Activated naive CD4-positive, alpha-beta T cell treated with anti-CD3 and anti-CD28 coated beads, Interleukin-2, amount 50 U/mL, for 24 hours (primary cell): ENCODE measurements around the gene UBL4A.

ENCODE experiments used
- H3K27ac Mint-ChIP-seq: one replicate; pipeline ENCODE4 v1.8.0; 2021; ENCODE audit warnings: mild to moderate bottlenecking, mixed read lengths
- H3K27me3 Mint-ChIP-seq: one replicate; pipeline ENCODE4 v1.8.0; 2021; ENCODE audit warnings: mixed read lengths
- H3K36me3 Mint-ChIP-seq: one replicate; pipeline ENCODE4 v1.8.0; 2021; ENCODE audit warnings: mixed read lengths
- H3K4me1 Mint-ChIP-seq: one replicate; pipeline ENCODE4 v1.8.0; 2021; ENCODE audit warnings: mixed read lengths
- H3K4me3 Mint-ChIP-seq: one replicate; pipeline ENCODE4 v1.8.0; 2021; ENCODE audit warnings: mild to moderate bottlenecking, mixed read lengths
- H3K9me3 Mint-ChIP-seq: one replicate; pipeline ENCODE4 v1.8.0; 2021; ENCODE audit warnings: mixed read lengths

UBL4A gene

GRCh38 chrX:154486396-154487207, at the start of gene UBL4A:
Gene UBL4A (minus strand): TSS chrX:154486615. CDS start chrX:154486584, 31 bp downstream.
- Mint-ChIP-seq H3K9me3 (no peaks in the 10 kb centered on the region), H3K36me3 (no peaks in the 10 kb centered on the region), H3K27ac (peak within 1 kb of the TSS; percentile 12), H3K4me1 (peaks cover 25% of the 10 kb centered on the region), H3K27me3 (no peaks in the 10 kb centered on the region), H3K4me3 (peak within 1 kb of the TSS; percentile 73)

GRCh38 chrX:154535892-154536291, 49.5 kb upstream of the UBL4A start:
- H3K9me3 Mint-ChIP-seq: no peaks in the 10 kb centered on the region
- no peak overlapping the region for H3K27ac Mint-ChIP-seq
- H3K27me3 Mint-ChIP-seq: no peaks in the 10 kb centered on the region
- peaks cover 6% of the 10 kb centered on the region for H3K4me1 Mint-ChIP-seq
- H3K4me3 Mint-ChIP-seq: no peak overlapping the region
- H3K36me3 Mint-ChIP-seq: no peaks in the 10 kb centered on the region

GRCh38 chrX:154534526-154535322, 48.3 kb upstream of the UBL4A start:
- Mint-ChIP-seq H3K4me3 (no peak overlapping the region), H3K27ac (no peak overlapping the region), H3K4me1 (peaks cover 6% of the 10 kb centered on the region), H3K9me3 (no peaks in the 10 kb centered on the region), H3K27me3 (no peaks in the 10 kb centered on the region), H3K36me3 (no peaks in the 10 kb centered on the region)

GRCh38 chrX:154532690-154533089, 46.3 kb upstream of the UBL4A start:
- Mint-ChIP-seq H3K27me3 (no peaks in the 10 kb centered on the region), H3K4me1 (no peaks in the 10 kb centered on the region), H3K4me3 (no peak overlapping the region), H3K36me3 (no peaks in the 10 kb centered on the region), H3K27ac (no peak overlapping the region), H3K9me3 (no peaks in the 10 kb centered on the region)

- H3K27me3 Mint-ChIP-seq: no peaks in the 10 kb centered on the region
- H3K9me3 Mint-ChIP-seq: no peaks in the 10 kb centered on the region
Observed at GRCh38 chrX:154531626-154532025, 45.2 kb upstream of the UBL4A start.

GRCh38 chrX:154530286-154530685, 43.9 kb upstream of the UBL4A start:
- Mint-ChIP-seq H3K4me3 (no peak overlapping the region), H3K27ac (no peak overlapping the region), H3K36me3 (no peaks in the 10 kb centered on the region), H3K4me1 (peaks cover 19% of the 10 kb centered on the region), H3K27me3 (no peaks in the 10 kb centered on the region), H3K9me3 (no peaks in the 10 kb centered on the region)

More at GRCh38 chrX:154531626-154532025, 45.2 kb upstream of the UBL4A start:
- H3K4me1 Mint-ChIP-seq: peaks cover 6% of the 10 kb centered on the region
- H3K36me3 Mint-ChIP-seq: no peaks in the 10 kb centered on the region
- H3K4me3 Mint-ChIP-seq: no peak overlapping the region
- no peak overlapping the region for H3K27ac Mint-ChIP-seq

- Mint-ChIP-seq H3K9me3 (no peaks in the 10 kb centered on the region), H3K36me3 (no peaks in the 10 kb centered on the region), H3K27ac (no peak overlapping the region), H3K4me3 (no peak overlapping the region), H3K4me1 (peaks cover 19% of the 10 kb centered on the region), H3K27me3 (no peaks in the 10 kb centered on the region)
Observed at GRCh38 chrX:154529206-154529612, 42.8 kb upstream of the UBL4A start.

GRCh38 chrX:154526901-154527675, 40.7 kb upstream of the UBL4A start:
- no peaks in the 10 kb centered on the region for H3K36me3 Mint-ChIP-seq
- H3K9me3 Mint-ChIP-seq: no peaks in the 10 kb centered on the region
- no peaks in the 10 kb centered on the region for H3K27me3 Mint-ChIP-seq
- H3K4me3 Mint-ChIP-seq: no peak overlapping the region
- H3K27ac Mint-ChIP-seq: peak overlapping the region; percentile 65
- peaks cover 19% of the 10 kb centered on the region for H3K4me1 Mint-ChIP-seq

- Mint-ChIP-seq H3K36me3 (no peaks in the 10 kb centered on the region), H3K27me3 (no peaks in the 10 kb centered on the region), H3K4me3 (no peak overlapping the region), H3K27ac (peak overlapping the region; percentile 63), H3K4me1 (peaks cover 19% of the 10 kb centered on the region), H3K9me3 (no peaks in the 10 kb centered on the region)
Observed at GRCh38 chrX:154525606-154526490, 39.4 kb upstream of the UBL4A start.

GRCh38 chrX:154519389-154519788, 33.0 kb upstream of the UBL4A start:
- H3K27ac Mint-ChIP-seq: no peak overlapping the region
- no peaks in the 10 kb centered on the region for H3K9me3 Mint-ChIP-seq
- no peaks in the 10 kb centered on the region for H3K36me3 Mint-ChIP-seq
- no peak overlapping the region for H3K4me3 Mint-ChIP-seq
- no peaks in the 10 kb centered on the region for H3K27me3 Mint-ChIP-seq
- H3K4me1 Mint-ChIP-seq: peaks cover 12% of the 10 kb centered on the region

- Mint-ChIP-seq H3K36me3 (peaks cover 1% of the 10 kb centered on the region), H3K9me3 (no peaks in the 10 kb centered on the region), H3K4me3 (peak overlapping the region; percentile 30), H3K27ac (no peak overlapping the region), H3K27me3 (no peaks in the 10 kb centered on the region), H3K4me1 (peaks cover 26% of the 10 kb centered on the region)
Observed at GRCh38 chrX:154517101-154517781, 30.8 kb upstream of the UBL4A start.

- Mint-ChIP-seq H3K36me3 (peaks cover 1% of the 10 kb centered on the region), H3K27me3 (no peaks in the 10 kb centered on the region), H3K27ac (peak overlapping the region; percentile 21), H3K4me3 (peak overlapping the region; percentile 86), H3K9me3 (no peaks in the 10 kb centered on the region), H3K4me1 (peaks cover 29% of the 10 kb centered on the region)
Observed at GRCh38 chrX:154516656-154517100, 30.3 kb upstream of the UBL4A start.

- Mint-ChIP-seq H3K36me3 (peaks cover 1% of the 10 kb centered on the region), H3K9me3 (no peaks in the 10 kb centered on the region), H3K4me1 (peaks cover 34% of the 10 kb centered on the region), H3K27me3 (no peaks in the 10 kb centered on the region), H3K4me3 (peak within 1 kb of the TSS; percentile 86), H3K27ac (peak within 1 kb of the TSS; percentile 91)
Observed at GRCh38 chrX:154515966-154516655, 29.7 kb upstream of the UBL4A start, which contains the start of gene FAM3A. Gene FAM3A (minus strand): TSS chrX:154516232. CDS start chrX:154515772, 460 bp downstream.
